ENCODE measurements around the gene KLRB1.

DNA sequence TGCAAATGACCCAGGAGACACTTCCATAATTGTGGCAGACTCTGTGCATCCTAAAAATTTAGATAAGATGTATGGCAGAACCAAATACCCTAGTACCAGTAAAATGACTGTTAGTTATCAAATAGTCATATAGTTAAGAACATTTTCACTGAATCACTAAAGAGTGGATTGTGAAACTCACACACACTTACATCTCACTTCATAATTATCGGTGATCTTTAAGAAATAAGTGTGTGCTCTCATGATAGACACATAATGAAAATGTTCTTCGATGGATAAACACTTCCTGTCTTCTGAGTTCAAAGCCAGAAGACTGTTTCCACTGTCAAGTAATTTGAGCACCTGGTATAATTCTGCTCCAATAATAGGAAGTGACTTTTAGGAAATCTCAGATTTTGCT, 19.1 kb upstream of the KLRB1 start:
- no peak for TF ChIP-seq CTCF (IDR thresholded peaks at IDR 0.05)
- no peak for TF ChIP-seq POLR2A (IDR thresholded peaks at IDR 0.05)
